RWPE2 (cell line): Measurements from ENCODE around the gene RIC3.

ENCODE experiments used
- ATAC-seq: fragments of 200-7000 bp; cut with Tn5 transposase; 3 replicates; pipeline ENCODE4 v1.9.1; 2021; ENCODE audit warnings: low read depth
- DNase-seq: peaks from one replicate; pipeline ENCODE4 v3.0.0-alpha.2; 2020; ENCODE audit warnings: low spot score
- H3K27ac ChIP-seq: fragments of 450-650 bp; 2 replicates; pipeline ENCODE4 v1.5.1; 2017; ENCODE audit warnings: mild to moderate bottlenecking; ENCODE audit not compliant: poor library complexity, severe bottlenecking
- H3K27me3 ChIP-seq: fragments of 250-450 bp; sonication (Bioruptor Pico); 2 replicates; pipeline ENCODE4 v1.5.1; 2021; ENCODE audit warnings: mild to moderate bottlenecking, moderate library complexity; ENCODE audit not compliant: insufficient read depth, poor library complexity, severe bottlenecking
- H3K36me3 ChIP-seq: fragments of 250-450 bp; sonication (Bioruptor Pico); 2 replicates; pipeline ENCODE4 v1.5.1; 2020; ENCODE audit warnings: low read depth, mild to moderate bottlenecking, moderate library complexity
- H3K4me1 ChIP-seq: fragments of 250-450 bp; sonication (Bioruptor Pico); 2 replicates; pipeline ENCODE4 v1.5.1; 2021; ENCODE audit warnings: mild to moderate bottlenecking, moderate library complexity; ENCODE audit not compliant: insufficient read depth, poor library complexity, severe bottlenecking
- H3K4me3 ChIP-seq: fragments of 250-450 bp; sonication (Bioruptor Pico); 2 replicates; pipeline ENCODE4 v1.5.1; 2021; ENCODE audit warnings: mild to moderate bottlenecking, moderate library complexity; ENCODE audit not compliant: severe bottlenecking
- H3K9me3 ChIP-seq: fragments of 250-450 bp; sonication (Bioruptor Pico); 2 replicates; pipeline ENCODE4 v1.5.1; 2021; ENCODE audit warnings: mild to moderate bottlenecking, moderate library complexity; ENCODE audit not compliant: severe bottlenecking
- CTCF ChIP-seq: fragments of 450-650 bp; IDR thresholded peaks from one replicate; pipeline ENCODE4 v1.5.1; 2017; ENCODE audit warnings: mild to moderate bottlenecking, moderate library complexity; ENCODE audit not compliant: poor library complexity, severe bottlenecking

Gene RIC3

GRCh38 chr11:8168485-8169257, at the start of gene RIC3:
Gene RIC3, minus strand, starts transcription at chr11:8169025. Its CDS starts 36 bp downstream, at chr11:8168989.
- ATAC-seq (peak; percentile 36; the same call in 1 of the 3 replicates), DNase-seq (no peak)
- Histone ChIP-seq H3K27me3 (peaks cover 35% of the 10 kb centered on the region), H3K36me3 (no peaks in the 10 kb centered on the region), H3K4me1 (no peaks in the 10 kb centered on the region), H3K4me3 (peak within 1 kb of the TSS; percentile 26), H3K27ac (no peak within 1 kb of the TSS), H3K9me3 (no peaks in the 10 kb centered on the region)
- no peak for TF ChIP-seq CTCF

- no peak for ATAC-seq
- no peaks in the 10 kb centered on the region for H3K36me3 ChIP-seq
- H3K9me3 ChIP-seq, result no peaks in the 10 kb centered on the region
- no peak for TF ChIP-seq CTCF
- no peaks in the 10 kb centered on the region for H3K4me1 ChIP-seq
- DNase-seq, result no peak
- no peaks in the 10 kb centered on the region for H3K27me3 ChIP-seq
- no peak overlapping the region for H3K27ac ChIP-seq
- no peak overlapping the region for H3K4me3 ChIP-seq
Measured at GRCh38 chr11:8218409-8218808, 49.6 kb upstream of the RIC3 start.

GRCh38 chr11:8217926-8218325, 49.1 kb upstream of the RIC3 start:
- ATAC-seq, result no peak
- Histone ChIP-seq H3K9me3 (no peaks in the 10 kb centered on the region), H3K36me3 (no peaks in the 10 kb centered on the region), H3K27me3 (no peaks in the 10 kb centered on the region), H3K4me1 (no peaks in the 10 kb centered on the region), H3K27ac (no peak overlapping the region), H3K4me3 (no peak overlapping the region)
- no peak for DNase-seq
- no peak for TF ChIP-seq CTCF

GRCh38 chr11:8217136-8217535, 48.3 kb upstream of the RIC3 start:
- ATAC-seq (no peak), DNase-seq (no peak)
- no peaks in the 10 kb centered on the region for H3K9me3 ChIP-seq
- no peaks in the 10 kb centered on the region for H3K4me1 ChIP-seq
- TF ChIP-seq CTCF, result no peak
- H3K36me3 ChIP-seq, result no peaks in the 10 kb centered on the region
- no peaks in the 10 kb centered on the region for H3K27me3 ChIP-seq
- H3K4me3 ChIP-seq, result no peak overlapping the region
- no peak overlapping the region for H3K27ac ChIP-seq

- Histone ChIP-seq H3K36me3 (no peaks in the 10 kb centered on the region), H3K27ac (no peak overlapping the region), H3K4me1 (no peaks in the 10 kb centered on the region), H3K9me3 (no peaks in the 10 kb centered on the region), H3K27me3 (no peaks in the 10 kb centered on the region), H3K4me3 (no peak overlapping the region)
- no peak for ATAC-seq
- no peak for TF ChIP-seq CTCF
- no peak for DNase-seq
Measured at GRCh38 chr11:8213376-8213775, 44.6 kb upstream of the RIC3 start.
